ENCODE measurements around the gene GIT1.

Gene GIT1

DNA sequence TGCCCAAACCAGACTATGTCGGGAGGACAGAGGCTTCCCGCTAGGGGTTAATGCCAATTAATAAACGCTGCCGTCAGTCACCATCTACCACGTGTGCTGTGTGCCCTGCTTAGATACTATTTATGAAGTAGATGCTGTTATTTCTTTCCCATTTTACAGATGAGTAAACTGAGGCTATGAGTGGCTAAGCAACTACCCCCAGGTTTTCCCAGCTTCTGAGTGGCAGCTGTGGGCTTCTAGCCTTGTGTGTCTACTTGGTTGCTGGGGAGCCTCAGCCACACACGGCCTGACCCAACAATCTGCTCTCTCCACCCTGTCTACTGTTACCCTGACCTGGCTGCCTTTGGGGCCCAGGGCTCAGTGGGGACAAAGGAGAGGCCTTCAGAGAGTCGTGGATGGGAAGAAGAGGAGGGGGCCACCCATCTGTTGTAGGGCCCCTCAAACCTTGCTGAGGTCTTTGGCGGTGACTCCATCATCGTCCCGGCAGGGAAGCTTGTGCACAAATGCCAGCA lies 7.1 kb downstream of the GIT1 start:
- TF ChIP-seq, protein P1, sequence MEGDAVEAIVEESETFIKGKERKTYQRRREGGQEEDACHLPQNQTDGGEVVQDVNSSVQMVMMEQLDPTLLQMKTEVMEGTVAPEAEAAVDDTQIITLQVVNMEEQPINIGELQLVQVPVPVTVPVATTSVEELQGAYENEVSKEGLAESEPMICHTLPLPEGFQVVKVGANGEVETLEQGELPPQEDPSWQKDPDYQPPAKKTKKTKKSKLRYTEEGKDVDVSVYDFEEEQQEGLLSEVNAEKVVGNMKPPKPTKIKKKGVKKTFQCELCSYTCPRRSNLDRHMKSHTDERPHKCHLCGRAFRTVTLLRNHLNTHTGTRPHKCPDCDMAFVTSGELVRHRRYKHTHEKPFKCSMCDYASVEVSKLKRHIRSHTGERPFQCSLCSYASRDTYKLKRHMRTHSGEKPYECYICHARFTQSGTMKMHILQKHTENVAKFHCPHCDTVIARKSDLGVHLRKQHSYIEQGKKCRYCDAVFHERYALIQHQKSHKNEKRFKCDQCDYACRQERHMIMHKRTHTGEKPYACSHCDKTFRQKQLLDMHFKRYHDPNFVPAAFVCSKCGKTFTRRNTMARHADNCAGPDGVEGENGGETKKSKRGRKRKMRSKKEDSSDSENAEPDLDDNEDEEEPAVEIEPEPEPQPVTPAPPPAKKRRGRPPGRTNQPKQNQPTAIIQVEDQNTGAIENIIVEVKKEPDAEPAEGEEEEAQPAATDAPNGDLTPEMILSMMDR (IDR thresholded peaks at IDR 0.05; ENCODE audit: extremely low read depth, missing control alignments): no peak
- DNase-seq (ENCODE audit: low spot score): no peak

- no peak for DNase-seq (ENCODE audit: low spot score)
- TF ChIP-seq, protein P1 (IDR thresholded peaks at IDR 0.05; ENCODE audit: extremely low read depth, missing control alignments): no peak
Observed at GRCh38 chr17:29581583-29582253, 7.7 kb downstream of the GIT1 start.

GRCh38 chr17:29579866-29580771 lies 9.3 kb downstream of the GIT1 start:
- TF ChIP-seq, protein P1 (IDR thresholded peaks at IDR 0.05; ENCODE audit: extremely low read depth, missing control alignments): peak; percentile 86
- DNase-seq (ENCODE audit: low spot score): peak; percentile 94

GRCh38 chr17:29578626-29579485 lies 10.6 kb downstream of the GIT1 start:
- TF ChIP-seq, protein P1 (IDR thresholded peaks at IDR 0.05; ENCODE audit: extremely low read depth, missing control alignments): no peak
- no peak for DNase-seq (ENCODE audit: low spot score)

GRCh38 chr17:29577385-29578211 lies 11.8 kb downstream of the GIT1 start:
- no peak for DNase-seq (ENCODE audit: low spot score)
- TF ChIP-seq, protein P1 (IDR thresholded peaks at IDR 0.05; ENCODE audit: extremely low read depth, missing control alignments): no peak

DNA sequence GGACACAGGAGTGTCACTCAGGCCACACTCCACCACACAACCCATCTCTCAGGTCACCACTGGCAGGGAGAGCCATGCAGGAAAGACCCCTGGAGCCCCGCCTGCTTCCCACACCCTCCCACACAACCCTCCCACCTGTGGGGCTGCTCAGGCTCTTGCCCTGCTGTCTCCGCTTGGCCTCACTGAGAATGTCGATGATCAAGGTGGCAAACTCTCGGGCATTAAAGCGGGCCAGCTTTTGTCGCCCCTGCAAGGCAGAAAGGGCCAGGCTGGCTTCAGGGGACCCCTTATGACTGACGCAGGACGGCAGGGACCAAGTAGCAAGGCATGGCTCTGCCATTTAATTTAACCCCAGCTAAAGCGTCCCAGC lies 12.5 kb downstream of the GIT1 start:
- TF ChIP-seq, protein P1 (IDR thresholded peaks at IDR 0.05; ENCODE audit: extremely low read depth, missing control alignments): no peak
- no peak for DNase-seq (ENCODE audit: low spot score)
